ENCODE measurements around the gene DAB1. TPM values are rescaled to one million over a fixed set of nuclear protein-coding genes. Genes with fewer than 3 reads are reported as not detected.

DAB1 gene
- total RNA-seq, 3 donors from 2014 or later = 0.61 to 2.0 (median 0.92) TPM

DNA sequence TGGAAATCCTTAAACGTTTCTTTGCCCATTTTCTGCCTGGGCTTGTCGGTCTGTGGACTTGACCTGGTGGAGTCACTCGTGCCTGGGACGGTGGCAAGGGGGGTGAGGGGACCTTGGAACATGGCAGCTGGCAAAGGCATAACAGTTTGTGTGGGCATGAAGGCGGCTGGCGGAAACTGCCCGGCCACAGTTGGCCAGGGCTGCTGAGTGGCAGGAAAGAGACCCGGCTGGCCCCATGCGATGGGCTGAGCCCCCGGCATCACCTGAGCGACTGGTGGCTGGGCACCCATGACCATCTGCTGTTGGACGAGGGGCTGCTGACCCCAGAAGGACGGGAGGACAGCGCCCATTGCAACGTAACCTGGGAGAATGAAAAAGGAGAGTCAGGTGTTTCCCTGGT lies 408.8 kb downstream of the DAB1 start:
- DNase-seq (no peak), ATAC-seq (no peak)
- Histone ChIP-seq H3K9me3 (no peaks in the 10 kb centered on the region), H3K4me1 (ENCODE audit: low read depth) (no peaks in the 10 kb centered on the region), H3K36me3 (ENCODE audit: low read depth) (no peaks in the 10 kb centered on the region), H3K4me3 (no peak overlapping the region)
- intact Hi-C loops (cut with DNase I, micrococcal nuclease) = no loop called here
- TF ChIP-seq, protein P1, sequence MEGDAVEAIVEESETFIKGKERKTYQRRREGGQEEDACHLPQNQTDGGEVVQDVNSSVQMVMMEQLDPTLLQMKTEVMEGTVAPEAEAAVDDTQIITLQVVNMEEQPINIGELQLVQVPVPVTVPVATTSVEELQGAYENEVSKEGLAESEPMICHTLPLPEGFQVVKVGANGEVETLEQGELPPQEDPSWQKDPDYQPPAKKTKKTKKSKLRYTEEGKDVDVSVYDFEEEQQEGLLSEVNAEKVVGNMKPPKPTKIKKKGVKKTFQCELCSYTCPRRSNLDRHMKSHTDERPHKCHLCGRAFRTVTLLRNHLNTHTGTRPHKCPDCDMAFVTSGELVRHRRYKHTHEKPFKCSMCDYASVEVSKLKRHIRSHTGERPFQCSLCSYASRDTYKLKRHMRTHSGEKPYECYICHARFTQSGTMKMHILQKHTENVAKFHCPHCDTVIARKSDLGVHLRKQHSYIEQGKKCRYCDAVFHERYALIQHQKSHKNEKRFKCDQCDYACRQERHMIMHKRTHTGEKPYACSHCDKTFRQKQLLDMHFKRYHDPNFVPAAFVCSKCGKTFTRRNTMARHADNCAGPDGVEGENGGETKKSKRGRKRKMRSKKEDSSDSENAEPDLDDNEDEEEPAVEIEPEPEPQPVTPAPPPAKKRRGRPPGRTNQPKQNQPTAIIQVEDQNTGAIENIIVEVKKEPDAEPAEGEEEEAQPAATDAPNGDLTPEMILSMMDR (IDR thresholded peaks at IDR 0.05) = no peak

DNA sequence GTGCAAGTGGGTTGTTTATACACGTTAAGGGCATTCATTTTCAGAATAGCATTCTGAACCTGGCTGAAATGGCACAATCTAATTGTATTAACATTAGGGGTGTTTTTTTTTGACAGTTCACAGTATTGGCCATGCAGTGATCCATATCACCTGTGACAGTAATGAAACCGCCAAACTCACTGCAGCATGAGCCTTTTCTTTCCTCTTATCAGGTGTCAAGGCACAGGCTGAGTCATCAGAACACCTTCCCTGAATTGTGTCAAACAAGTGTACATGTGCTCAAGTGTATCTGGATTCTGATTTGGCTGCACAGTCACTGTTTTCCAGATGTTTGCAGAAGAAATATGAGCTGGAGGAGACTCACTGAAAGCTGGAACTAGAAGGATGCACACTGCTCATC lies 410.3 kb downstream of the DAB1 start:
- TF ChIP-seq, protein P1 (IDR thresholded peaks at IDR 0.05) = no peak
- DNase-seq = no peak
- H3K4me1 ChIP-seq (ENCODE audit: low read depth) = no peaks in the 10 kb centered on the region
- H3K4me3 ChIP-seq = no peak overlapping the region
- intact Hi-C loops (cut with DNase I, micrococcal nuclease) = no loop called here
- no peaks in the 10 kb centered on the region for H3K9me3 ChIP-seq
- no peak for ATAC-seq
- no peaks in the 10 kb centered on the region for H3K36me3 ChIP-seq (ENCODE audit: low read depth)

DNA sequence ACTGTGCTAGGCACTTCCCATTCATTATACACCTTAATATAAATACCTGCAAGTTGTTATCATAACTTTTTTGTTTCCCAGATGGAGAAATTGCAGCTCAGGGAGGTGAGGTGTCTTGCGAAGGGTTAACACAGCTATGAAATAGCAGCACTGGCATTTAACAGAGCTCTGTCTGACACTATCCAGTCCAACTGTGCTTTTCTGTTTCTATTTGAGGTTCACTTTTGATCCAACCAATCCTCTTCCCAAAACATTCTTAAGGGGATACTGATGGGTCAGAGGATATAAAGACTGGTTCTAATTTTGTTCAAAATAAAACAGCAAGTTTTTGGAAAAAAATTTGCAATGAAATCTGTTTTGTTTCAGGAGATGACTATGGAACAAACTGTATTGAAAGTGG lies 411.5 kb downstream of the DAB1 start:
- no peaks in the 10 kb centered on the region for H3K4me1 ChIP-seq (ENCODE audit: low read depth)
- ATAC-seq = no peak
- intact Hi-C loops (cut with DNase I, micrococcal nuclease) = no loop called here
- H3K4me3 ChIP-seq = no peak overlapping the region
- no peaks in the 10 kb centered on the region for H3K9me3 ChIP-seq
- TF ChIP-seq, protein P1 (IDR thresholded peaks at IDR 0.05) = no peak
- H3K36me3 ChIP-seq (ENCODE audit: low read depth) = no peaks in the 10 kb centered on the region
- DNase-seq = no peak

DNA sequence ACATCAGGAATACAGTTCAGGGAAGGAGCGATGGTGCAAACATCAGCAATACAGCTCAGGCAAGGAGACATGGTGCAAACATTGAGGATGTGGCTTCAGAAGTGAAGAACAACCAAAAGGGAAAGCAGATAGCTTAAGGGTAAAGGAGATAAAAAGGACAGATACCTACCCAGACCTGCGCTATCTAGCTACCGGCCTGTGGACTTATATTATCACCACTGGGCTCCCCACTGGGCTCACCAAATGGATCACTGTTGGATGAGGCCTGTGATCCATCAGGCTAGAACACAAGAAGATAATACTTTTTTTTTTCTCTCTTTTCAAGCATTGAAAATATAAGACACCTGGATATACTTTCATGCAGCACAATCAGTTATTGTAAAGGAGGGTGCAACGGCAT lies 413.3 kb downstream of the DAB1 start:
- intact Hi-C loops (cut with DNase I, micrococcal nuclease) = no loop called here
- no peak for DNase-seq
- no peaks in the 10 kb centered on the region for H3K9me3 ChIP-seq
- no peaks in the 10 kb centered on the region for H3K4me1 ChIP-seq (ENCODE audit: low read depth)
- ATAC-seq = no peak
- no peak overlapping the region for H3K4me3 ChIP-seq
- TF ChIP-seq, protein P1 (IDR thresholded peaks at IDR 0.05) = no peak
- no peaks in the 10 kb centered on the region for H3K36me3 ChIP-seq (ENCODE audit: low read depth)

DNA sequence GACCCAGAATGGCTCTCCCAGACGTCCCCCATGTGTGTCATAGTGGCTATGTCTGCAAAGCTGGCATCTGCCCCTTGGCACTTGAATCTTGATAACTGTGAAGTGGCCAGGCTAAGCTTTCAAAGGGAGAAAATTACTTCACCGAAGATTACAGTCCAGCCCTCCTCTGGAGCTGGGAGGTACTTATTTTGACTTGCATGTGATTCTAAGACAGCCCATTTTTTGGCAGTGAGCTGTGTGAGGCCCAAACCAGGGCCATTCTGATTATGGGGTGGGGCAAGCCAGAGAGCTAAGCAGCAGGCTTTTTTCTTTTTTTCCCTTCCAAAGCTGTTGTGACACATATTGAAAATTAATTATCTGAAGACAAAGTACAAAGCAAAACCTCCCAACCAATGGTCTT lies 415.9 kb downstream of the DAB1 start:
- Histone ChIP-seq H3K9me3 (no peaks in the 10 kb centered on the region), H3K36me3 (ENCODE audit: low read depth) (no peaks in the 10 kb centered on the region), H3K4me1 (ENCODE audit: low read depth) (no peaks in the 10 kb centered on the region), H3K4me3 (no peak overlapping the region)
- DNase-seq (no peak), ATAC-seq (no peak)
- TF ChIP-seq, protein P1 (IDR thresholded peaks at IDR 0.05) = no peak
- intact Hi-C loops (cut with DNase I, micrococcal nuclease) = no loop called here

DNA sequence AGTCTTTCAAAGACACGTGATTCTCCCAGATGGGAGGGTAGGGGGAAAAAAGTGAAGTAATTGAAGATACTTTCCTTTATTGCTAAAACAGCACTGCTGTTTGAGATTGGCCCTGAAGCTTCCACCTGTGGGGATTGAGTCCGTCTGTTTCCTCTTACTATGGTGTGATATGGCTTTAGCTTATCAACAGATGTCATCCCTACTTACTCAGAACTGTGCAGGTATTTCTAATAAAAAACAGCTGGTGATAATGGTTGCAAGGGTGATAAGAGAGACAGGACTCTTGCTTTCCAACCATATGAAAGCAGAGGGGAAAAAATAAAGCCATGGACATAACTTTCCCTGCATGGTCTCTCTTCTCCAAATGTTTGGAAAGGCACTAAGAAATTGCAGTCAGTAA lies 416.4 kb downstream of the DAB1 start:
- DNase-seq = no peak
- H3K9me3 ChIP-seq = no peaks in the 10 kb centered on the region
- intact Hi-C loops (cut with DNase I, micrococcal nuclease) = no loop called here
- no peak for ATAC-seq
- no peak overlapping the region for H3K4me3 ChIP-seq
- H3K36me3 ChIP-seq (ENCODE audit: low read depth) = no peaks in the 10 kb centered on the region
- TF ChIP-seq, protein P1 (IDR thresholded peaks at IDR 0.05) = no peak
- H3K4me1 ChIP-seq (ENCODE audit: low read depth) = no peaks in the 10 kb centered on the region
